WTC11 (cell line): ENCODE results near the gene OR52R1. TPM values are rescaled to one million over a fixed set of nuclear protein-coding genes. Genes with fewer than 3 reads are reported as not detected.

ENCODE experiments used
- ATAC-seq: fragments of 200-7000 bp; cut with Tn5 transposase; 2 replicates; pipeline ENCODE4 v1.10.0; 2021; ENCODE audit warnings: mild to moderate bottlenecking, moderate library complexity
- CTCF ChIA-PET: fragments of 300-600 bp; sonication (Branson Sonifier 250); formaldehyde crosslinking; loops from one replicate; lab custom pipeline; 2021; ENCODE audit warnings: antibody characterized with exemption; lab: Charles Lee
- POLR2A ChIA-PET: fragments of 350-600 bp; sonication (Branson Sonifier 250); formaldehyde crosslinking; loops from one replicate; lab custom pipeline; 2021; ENCODE audit warnings: antibody characterized with exemption; lab: Charles Lee
- DNase-seq: peaks from one replicate; pipeline ENCODE4 v3.0.0; 2021; ENCODE audit warnings: low spot score
- H3K27ac Mint-ChIP-seq: 2 replicates; pipeline ENCODE4 v1.8.0; 2021; ENCODE audit warnings: mixed read lengths
- H3K27me3 Mint-ChIP-seq: 2 replicates; pipeline ENCODE4 v1.8.0; 2021; ENCODE audit warnings: low read depth, mild to moderate bottlenecking, moderate library complexity, mixed read lengths
- H3K36me3 Mint-ChIP-seq: 2 replicates; pipeline ENCODE4 v1.8.0; 2021; ENCODE audit warnings: mixed read lengths
- H3K4me1 Mint-ChIP-seq: 2 replicates; pipeline ENCODE4 v1.8.0; 2022; ENCODE audit warnings: mixed read lengths
- H3K4me3 Mint-ChIP-seq: 2 replicates; pipeline ENCODE4 v1.8.0; 2021; ENCODE audit warnings: mild to moderate bottlenecking, moderate library complexity, mixed read lengths
- H3K9me3 Mint-ChIP-seq: 2 replicates; pipeline ENCODE4 v1.8.0; 2021; ENCODE audit warnings: mixed read lengths
- MYBL2 ChIP-seq: sonication (generic); formaldehyde crosslinking; IDR thresholded peaks from 2 replicates; pipeline ENCODE4 v1.8.1; 2023; ENCODE audit warnings: mild to moderate bottlenecking, moderate library complexity, missing genetic modification reagents
- total RNA-seq: library from RNA; stranded (reverse); gene quantifications from 3 replicates; pipeline ENCODE4 v1.2.3, GENCODE V29; 2021

The OR52R1 gene
- total RNA-seq, 1 experiment from 2014 or later, result not detected

GRCh38 chr11:4763096-4763495 lies 41.1 kb downstream of the OR52R1 start:
- Mint-ChIP-seq H3K27me3 (peaks cover 9% of the 10 kb centered on the region), H3K4me3 (no peak overlapping the region), H3K36me3 (no peaks in the 10 kb centered on the region), H3K9me3 (no peaks in the 10 kb centered on the region), H3K27ac (no peak overlapping the region), H3K4me1 (peaks cover 4% of the 10 kb centered on the region; the same call in 1 of the 2 replicates)
- POLR2A ChIA-PET, result no interaction called here
- no peak for DNase-seq
- TF ChIP-seq MYBL2 (CRISPR knock-in tag), result no peak
- CTCF ChIA-PET, result no interaction called here
- no peak for ATAC-seq

Other genes with a start within 250 kb of the OR52R1 start
- not detected in 3 replicates for gene OR52I2, start 222.6 kb downstream of the OR52R1 start, total RNA-seq
- not detected in 3 replicates for gene OR52I1, start 210.3 kb downstream of the OR52R1 start, total RNA-seq
- 8.2 to 10.7 TPM (median 8.7 TPM) in 3 replicates for gene TRIM68, start 196.1 kb downstream of the OR52R1 start, total RNA-seq
- gene OR51D1, start 166.9 kb downstream of the OR52R1 start, total RNA-seq, result not detected in 3 replicates
- not detected in 3 replicates for gene OR51E1, start 160.4 kb downstream of the OR52R1 start, total RNA-seq
- gene OR51E2, start 106.5 kb downstream of the OR52R1 start, total RNA-seq, result not detected in 3 replicates
- gene MMP26, start 99.6 kb downstream of the OR52R1 start, total RNA-seq, result not detected in 3 replicates
- gene OR51F1, start 34.4 kb downstream of the OR52R1 start, total RNA-seq, result not detected in 3 replicates
- gene OR51F2, start 16.9 kb upstream of the OR52R1 start, total RNA-seq, result not detected in 3 replicates
- not detected in 3 replicates for gene OR51S1, start 44.8 kb upstream of the OR52R1 start, total RNA-seq
- gene OR51T1, start 77.5 kb upstream of the OR52R1 start, total RNA-seq, result not detected in 3 replicates
- not detected in 3 replicates for gene OR51A7, start 99.4 kb upstream of the OR52R1 start, total RNA-seq
- gene OR51G2, start 115.0 kb upstream of the OR52R1 start, total RNA-seq, result not detected in 3 replicates
- gene OR51G1, start 120.0 kb upstream of the OR52R1 start, total RNA-seq, result not detected in 3 replicates
- not detected in 3 replicates for gene OR51A4, start 143.2 kb upstream of the OR52R1 start, total RNA-seq
- gene OR51A2, start 151.3 kb upstream of the OR52R1 start, total RNA-seq, result not detected in 3 replicates
- gene OR51L1, start 190.5 kb upstream of the OR52R1 start, total RNA-seq, result not detected in 3 replicates
- gene OR52J3, start 242.1 kb upstream of the OR52R1 start, total RNA-seq, result not detected in 3 replicates